ENCODE measurements around the gene AKAP13. TPM values are rescaled to one million over a fixed set of nuclear protein-coding genes. Genes with fewer than 3 reads are reported as not detected.

Gene AKAP13
- polyA plus RNA-seq, 3 donors, result 47.9 to 99.7 (median 92.6) TPM

- H3K4me3 ChIP-seq (replicated peaks in 1 of 3; ENCODE audit: low read depth in 2 of 3, low read length in 3 of 3), result peak overlapping the region; percentile 23 to 82 (median 63)
- peaks cover 99% of the 10 kb centered on the region for H3K79me2 ChIP-seq (ENCODE audit: insufficient read depth, low read length)
- no peaks in the 10 kb centered on the region for H3K9me3 ChIP-seq (replicated peaks in 1 of 2; ENCODE audit: control insufficient read depth in 1 of 2, insufficient read depth in 1 of 2, low read length in 2 of 2)
- no peaks in the 10 kb centered on the region for H3K27me3 ChIP-seq (ENCODE audit: control insufficient read depth in 2 of 2, insufficient read depth in 2 of 2, low read length in 2 of 2)
- H3K9ac ChIP-seq (ENCODE audit: insufficient read depth, low read length, poor library complexity, severe bottlenecking), result peak overlapping the region; percentile 87
- H4K20me1 ChIP-seq (ENCODE audit: insufficient read depth, low read length), result peaks cover 82% of the 10 kb centered on the region
- H3K4me1 Mint-ChIP-seq, result peaks cover 79% of the 10 kb centered on the region
- TF ChIP-seq, protein P1, sequence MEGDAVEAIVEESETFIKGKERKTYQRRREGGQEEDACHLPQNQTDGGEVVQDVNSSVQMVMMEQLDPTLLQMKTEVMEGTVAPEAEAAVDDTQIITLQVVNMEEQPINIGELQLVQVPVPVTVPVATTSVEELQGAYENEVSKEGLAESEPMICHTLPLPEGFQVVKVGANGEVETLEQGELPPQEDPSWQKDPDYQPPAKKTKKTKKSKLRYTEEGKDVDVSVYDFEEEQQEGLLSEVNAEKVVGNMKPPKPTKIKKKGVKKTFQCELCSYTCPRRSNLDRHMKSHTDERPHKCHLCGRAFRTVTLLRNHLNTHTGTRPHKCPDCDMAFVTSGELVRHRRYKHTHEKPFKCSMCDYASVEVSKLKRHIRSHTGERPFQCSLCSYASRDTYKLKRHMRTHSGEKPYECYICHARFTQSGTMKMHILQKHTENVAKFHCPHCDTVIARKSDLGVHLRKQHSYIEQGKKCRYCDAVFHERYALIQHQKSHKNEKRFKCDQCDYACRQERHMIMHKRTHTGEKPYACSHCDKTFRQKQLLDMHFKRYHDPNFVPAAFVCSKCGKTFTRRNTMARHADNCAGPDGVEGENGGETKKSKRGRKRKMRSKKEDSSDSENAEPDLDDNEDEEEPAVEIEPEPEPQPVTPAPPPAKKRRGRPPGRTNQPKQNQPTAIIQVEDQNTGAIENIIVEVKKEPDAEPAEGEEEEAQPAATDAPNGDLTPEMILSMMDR (IDR thresholded peaks at IDR 0.05), result no peak
- H3K4me2 ChIP-seq (replicated peaks; ENCODE audit: extremely low read depth, low read length, poor library complexity, severe bottlenecking), result peak overlapping the region; percentile 51
- H3K9me3 Mint-ChIP-seq, result no peaks in the 10 kb centered on the region
- H3K27me3 Mint-ChIP-seq (ENCODE audit: low read depth in 3 of 3), result peaks cover 0 to 8% (median 0%) of the 10 kb centered on the region in 3 donors
- peak overlapping the region; percentile 99 to 100 (median 100) for H3K27ac Mint-ChIP-seq
- intact Hi-C loops (cut with micrococcal nuclease), result loop anchor here (5.0 to 10.0 kb wide), 4 partner anchors 35 to 98 kb away; no protein-coding TSS in a partner anchor
- H3K36me3 Mint-ChIP-seq, result peaks cover 80 to 95% of the 10 kb centered on the region in 2 donors
- H3K36me3 ChIP-seq (replicated peaks in 1 of 2; ENCODE audit: control insufficient read depth in 1 of 2, insufficient read depth in 2 of 2, low read length in 2 of 2), result peaks cover 55 to 71% of the 10 kb centered on the region in 2 donors
- peaks cover 76 to 80% of the 10 kb centered on the region in 2 donors for H3K4me1 ChIP-seq (ENCODE audit: control insufficient read depth in 1 of 2, insufficient read depth in 2 of 2, low read length in 2 of 2)
- 29% methylated on average over 2 of the region's 10 CpGs for WGBS (ENCODE audit: insufficient coverage)
- peak overlapping the region; percentile 74 to 85 for H3K4me3 Mint-ChIP-seq
- no peak overlapping the region for H2AFZ ChIP-seq (ENCODE audit: insufficient read depth, low read depth, low read length, poor library complexity, severe bottlenecking)
- peak; percentile 84 to 94 (median 92) for DNase-seq
- H3K27ac ChIP-seq (ENCODE audit: low read depth in 1 of 2, low read length in 2 of 2), result peak overlapping the region; percentile 92 to 99
Measured at GRCh38 chr15:85582131-85583079, 202.0 kb downstream of the AKAP13 start.

- WGBS (ENCODE audit: insufficient coverage), result 12% methylated on average over 3 of the region's 4 CpGs
- peaks cover 100% of the 10 kb centered on the region for H3K79me2 ChIP-seq (ENCODE audit: insufficient read depth, low read length)
- peak overlapping the region; percentile 51 for H3K4me2 ChIP-seq (replicated peaks; ENCODE audit: extremely low read depth, low read length, poor library complexity, severe bottlenecking)
Measured at GRCh38 chr15:85583442-85583841, 203.0 kb downstream of the AKAP13 start.

More at GRCh38 chr15:85583442-85583841, 203.0 kb downstream of the AKAP13 start:
- intact Hi-C loops (cut with micrococcal nuclease), result loop anchor here (5.0 to 10.0 kb wide), 4 partner anchors 36 to 99 kb away; no protein-coding TSS in a partner anchor
- Mint-ChIP-seq H3K4me3 (peak overlapping the region; percentile 74 to 85), H3K4me1 (peaks cover 77% of the 10 kb centered on the region), H3K36me3 (peaks cover 87 to 95% of the 10 kb centered on the region in 2 donors), H3K9me3 (no peaks in the 10 kb centered on the region), H3K27me3 (ENCODE audit: low read depth in 3 of 3) (peaks cover 0 to 8% (median 0%) of the 10 kb centered on the region in 3 donors), H3K27ac (peak overlapping the region; percentile 99 to 100 (median 100))
- peak in 1 of 3 donors; percentile 10 for DNase-seq
- Histone ChIP-seq H3K4me3 (replicated peaks in 1 of 3; ENCODE audit: low read depth in 2 of 3, low read length in 3 of 3) (peak overlapping the region in 2 of 3 experiments; percentile 63 to 82), H3K4me1 (ENCODE audit: control insufficient read depth in 1 of 2, insufficient read depth in 2 of 2, low read length in 2 of 2) (peaks cover 67 to 71% of the 10 kb centered on the region in 2 donors), H2AFZ (ENCODE audit: insufficient read depth, low read depth, low read length, poor library complexity, severe bottlenecking) (no peak overlapping the region), H3K9me3 (replicated peaks in 1 of 2; ENCODE audit: control insufficient read depth in 1 of 2, insufficient read depth in 1 of 2, low read length in 2 of 2) (no peaks in the 10 kb centered on the region), H3K27me3 (ENCODE audit: control insufficient read depth in 2 of 2, insufficient read depth in 2 of 2, low read length in 2 of 2) (no peaks in the 10 kb centered on the region), H3K36me3 (replicated peaks in 1 of 2; ENCODE audit: control insufficient read depth in 1 of 2, insufficient read depth in 2 of 2, low read length in 2 of 2) (peaks cover 58 to 74% of the 10 kb centered on the region in 2 donors), H3K9ac (ENCODE audit: insufficient read depth, low read length, poor library complexity, severe bottlenecking) (peak overlapping the region; percentile 87), H4K20me1 (ENCODE audit: insufficient read depth, low read length) (peaks cover 84% of the 10 kb centered on the region), H3K27ac (ENCODE audit: low read depth in 1 of 2, low read length in 2 of 2) (peak overlapping the region; percentile 62 to 99)
- TF ChIP-seq, protein P1 (IDR thresholded peaks at IDR 0.05), result no peak
